ENCODE data around the gene PSME2. TPM values are rescaled to one million over a fixed set of nuclear protein-coding genes. Genes with fewer than 3 reads are reported as not detected.

The PSME2 gene
- total RNA-seq, 1 donor from 2014 or later: 26.9 TPM

DNA sequence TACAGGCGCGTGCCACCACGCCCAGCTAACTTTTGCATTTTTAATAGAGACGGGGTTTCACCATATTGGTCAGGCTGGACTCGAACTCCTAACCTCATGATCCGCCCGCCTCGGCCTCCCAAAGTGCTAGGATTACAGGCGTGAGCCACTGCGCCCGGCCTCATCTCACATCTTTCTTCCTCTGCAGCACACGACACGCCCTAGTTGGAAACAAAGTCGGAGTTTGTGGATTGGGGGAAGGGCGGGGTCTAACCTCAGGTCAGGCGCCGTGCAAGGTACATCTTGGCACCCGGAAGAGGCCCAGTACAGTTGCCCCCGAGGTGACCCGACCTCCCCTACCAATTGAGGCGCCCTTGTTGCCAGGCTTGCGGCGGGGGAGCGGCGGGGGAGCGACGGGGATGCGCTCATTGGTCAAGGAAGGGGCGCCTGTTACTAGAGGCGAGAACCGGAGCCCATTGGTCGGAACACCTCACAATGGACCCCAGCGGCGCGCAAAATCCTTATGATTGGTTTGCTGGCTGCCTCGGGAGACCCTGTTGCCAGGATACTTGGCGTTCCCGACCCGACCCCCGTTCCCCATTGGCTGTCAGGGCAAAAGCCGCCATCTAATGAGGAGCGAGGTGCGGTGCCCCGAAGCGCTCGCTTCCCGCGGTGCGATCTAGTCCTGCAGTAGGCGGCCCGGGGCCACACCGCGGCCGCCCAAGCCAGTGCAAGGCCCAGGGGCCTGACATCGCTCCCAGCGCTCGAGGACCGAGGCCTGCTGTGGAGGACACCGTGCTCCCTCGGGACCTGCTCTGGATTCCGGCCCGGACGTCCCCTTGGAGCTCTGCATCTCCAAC, 25.2 kb upstream of the PSME2 start, which contains the start of gene REC8:
TSS of gene REC8 (plus strand) at position 659 of the 839 bp plus-strand sequence. CDS start 473 bp downstream, outside the sequence.
- DNase-seq (ENCODE audit: low read depth): peak; percentile 56
- TF ChIP-seq, protein P1, sequence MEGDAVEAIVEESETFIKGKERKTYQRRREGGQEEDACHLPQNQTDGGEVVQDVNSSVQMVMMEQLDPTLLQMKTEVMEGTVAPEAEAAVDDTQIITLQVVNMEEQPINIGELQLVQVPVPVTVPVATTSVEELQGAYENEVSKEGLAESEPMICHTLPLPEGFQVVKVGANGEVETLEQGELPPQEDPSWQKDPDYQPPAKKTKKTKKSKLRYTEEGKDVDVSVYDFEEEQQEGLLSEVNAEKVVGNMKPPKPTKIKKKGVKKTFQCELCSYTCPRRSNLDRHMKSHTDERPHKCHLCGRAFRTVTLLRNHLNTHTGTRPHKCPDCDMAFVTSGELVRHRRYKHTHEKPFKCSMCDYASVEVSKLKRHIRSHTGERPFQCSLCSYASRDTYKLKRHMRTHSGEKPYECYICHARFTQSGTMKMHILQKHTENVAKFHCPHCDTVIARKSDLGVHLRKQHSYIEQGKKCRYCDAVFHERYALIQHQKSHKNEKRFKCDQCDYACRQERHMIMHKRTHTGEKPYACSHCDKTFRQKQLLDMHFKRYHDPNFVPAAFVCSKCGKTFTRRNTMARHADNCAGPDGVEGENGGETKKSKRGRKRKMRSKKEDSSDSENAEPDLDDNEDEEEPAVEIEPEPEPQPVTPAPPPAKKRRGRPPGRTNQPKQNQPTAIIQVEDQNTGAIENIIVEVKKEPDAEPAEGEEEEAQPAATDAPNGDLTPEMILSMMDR (IDR thresholded peaks at IDR 0.05; ENCODE audit: insufficient read depth, low read length, severe bottlenecking): no peak
- peaks cover 4% of the 10 kb centered on the region for H3K36me3 ChIP-seq (ENCODE audit: control insufficient read depth, insufficient read depth, low read length)
- no peak for FAIRE-seq
- no peaks in the 10 kb centered on the region for H3K27me3 ChIP-seq (ENCODE audit: control insufficient read depth, insufficient read depth, low read length)
- peak within 1 kb of the TSS; percentile 7 for H3K4me3 ChIP-seq (ENCODE audit: low read depth, low read length)

DNA sequence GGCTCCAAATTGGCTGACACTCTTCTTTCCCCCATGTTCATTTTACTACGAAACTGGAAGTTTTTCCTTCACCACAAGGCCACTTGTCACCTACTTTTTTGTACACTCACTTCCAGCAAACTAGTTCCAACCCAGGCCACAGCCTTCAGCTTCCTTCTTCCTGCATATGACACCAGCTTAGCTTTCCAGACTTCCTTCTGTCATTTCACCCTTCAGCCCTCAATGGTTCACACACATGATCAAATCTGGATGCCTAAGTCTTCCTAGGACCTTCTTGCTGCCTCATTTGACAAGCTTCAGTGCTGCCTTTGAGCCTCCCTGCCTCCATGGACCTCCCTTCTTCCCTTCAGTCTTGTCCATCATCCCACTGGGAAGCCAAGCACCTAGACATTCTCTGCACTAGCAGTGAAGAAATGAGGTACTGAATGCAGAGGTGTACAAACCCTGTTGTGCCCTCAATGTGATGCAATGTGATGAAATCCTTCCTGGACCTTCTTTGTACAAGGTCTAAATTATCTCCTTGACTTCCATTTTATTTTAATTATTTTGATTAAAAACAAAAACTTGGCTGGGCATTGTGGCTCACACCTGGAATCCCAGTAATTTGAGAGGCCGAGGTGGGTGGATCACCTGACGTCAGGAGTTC, 21.2 kb upstream of the PSME2 start:
- no peaks in the 10 kb centered on the region for H3K27me3 ChIP-seq (ENCODE audit: control insufficient read depth, insufficient read depth, low read length)
- peaks cover 28% of the 10 kb centered on the region for H3K36me3 ChIP-seq (ENCODE audit: control insufficient read depth, insufficient read depth, low read length)
- TF ChIP-seq, protein P1 (IDR thresholded peaks at IDR 0.05; ENCODE audit: insufficient read depth, low read length, severe bottlenecking): no peak
- no peak for DNase-seq (ENCODE audit: low read depth)
- FAIRE-seq: no peak
- no peak overlapping the region for H3K4me3 ChIP-seq (ENCODE audit: low read depth, low read length)

DNA sequence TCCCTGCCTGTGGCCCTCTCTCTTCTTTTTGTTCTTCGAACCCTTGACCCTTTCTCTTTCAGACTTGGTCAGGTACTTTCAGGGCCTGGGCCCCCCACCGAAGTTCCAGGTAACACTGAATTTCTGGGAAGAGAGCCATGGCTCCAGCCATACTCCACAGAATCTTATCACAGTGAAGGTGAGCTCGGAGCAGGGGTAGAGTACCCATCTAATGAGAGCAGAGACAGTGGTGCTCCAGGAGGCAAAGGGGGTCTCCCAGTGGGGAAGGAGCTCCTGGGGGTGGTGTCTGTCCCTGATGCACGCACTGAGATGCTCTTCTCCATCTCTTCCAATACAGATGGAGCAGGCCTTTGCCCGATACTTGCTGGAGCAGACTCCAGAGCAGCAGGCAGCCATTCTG, 19.4 kb upstream of the PSME2 start:
- Histone ChIP-seq H3K27me3 (ENCODE audit: control insufficient read depth, insufficient read depth, low read length) (no peaks in the 10 kb centered on the region), H3K36me3 (ENCODE audit: control insufficient read depth, insufficient read depth, low read length) (peaks cover 29% of the 10 kb centered on the region), H3K4me3 (ENCODE audit: low read depth, low read length) (no peak overlapping the region)
- TF ChIP-seq, protein P1 (IDR thresholded peaks at IDR 0.05; ENCODE audit: insufficient read depth, low read length, severe bottlenecking): no peak
- FAIRE-seq (no peak), DNase-seq (ENCODE audit: low read depth) (no peak)

DNA sequence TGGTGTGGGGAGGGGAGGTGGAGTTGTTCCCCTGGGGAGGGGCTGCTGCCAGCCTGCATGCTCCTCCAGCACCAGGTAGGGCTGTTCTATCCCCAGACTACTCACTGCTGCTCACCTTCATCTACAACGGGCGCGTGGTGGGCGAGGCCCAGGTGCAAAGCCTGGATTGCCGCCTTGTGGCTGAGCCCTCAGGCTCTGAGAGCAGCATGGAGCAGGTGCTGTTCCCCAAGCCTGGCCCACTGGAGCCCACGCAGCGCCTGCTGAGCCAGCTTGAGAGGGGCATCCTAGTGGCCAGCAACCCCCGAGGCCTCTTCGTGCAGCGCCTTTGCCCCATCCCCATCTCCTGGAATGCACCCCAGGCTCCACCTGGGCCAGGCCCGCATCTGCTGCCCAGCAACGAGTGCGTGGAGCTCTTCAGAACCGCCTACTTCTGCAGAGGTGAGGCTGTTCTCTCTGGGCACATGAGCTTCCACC, 18.1 kb upstream of the PSME2 start:
- TF ChIP-seq, protein P1 (IDR thresholded peaks at IDR 0.05; ENCODE audit: insufficient read depth, low read length, severe bottlenecking): no peak
- DNase-seq (ENCODE audit: low read depth) (no peak), FAIRE-seq (no peak)
- Histone ChIP-seq H3K4me3 (ENCODE audit: low read depth, low read length) (no peak overlapping the region), H3K27me3 (ENCODE audit: control insufficient read depth, insufficient read depth, low read length) (no peaks in the 10 kb centered on the region), H3K36me3 (ENCODE audit: control insufficient read depth, insufficient read depth, low read length) (peaks cover 35% of the 10 kb centered on the region)

DNA sequence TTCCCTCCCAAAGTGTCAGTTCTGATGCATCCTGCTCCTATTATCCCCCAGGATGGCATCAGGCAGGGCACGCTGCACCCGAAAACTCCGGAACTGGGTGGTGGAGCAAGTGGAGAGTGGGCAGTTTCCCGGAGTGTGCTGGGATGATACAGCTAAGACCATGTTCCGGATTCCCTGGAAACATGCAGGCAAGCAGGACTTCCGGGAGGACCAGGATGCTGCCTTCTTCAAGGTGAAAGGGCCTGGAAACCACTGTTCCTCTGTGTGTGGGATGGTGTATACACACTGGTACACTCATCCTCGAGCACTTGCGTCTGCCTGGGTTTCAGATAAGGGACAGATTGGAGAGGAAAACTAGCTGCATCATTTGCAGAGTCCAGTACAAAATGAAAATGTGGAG, 15.7 kb upstream of the PSME2 start:
- DNase-seq (ENCODE audit: low read depth) (no peak), FAIRE-seq (no peak)
- H3K4me3 ChIP-seq (ENCODE audit: low read depth, low read length): peak overlapping the region; percentile 73
- TF ChIP-seq, protein P1 (IDR thresholded peaks at IDR 0.05; ENCODE audit: insufficient read depth, low read length, severe bottlenecking): no peak
- peaks cover 46% of the 10 kb centered on the region for H3K36me3 ChIP-seq (ENCODE audit: control insufficient read depth, insufficient read depth, low read length)
- no peaks in the 10 kb centered on the region for H3K27me3 ChIP-seq (ENCODE audit: control insufficient read depth, insufficient read depth, low read length)

Measured in bronchial epithelial cell (primary cell).